SH-SY5Y (cell line): ENCODE data around the gene VDAC2.

Experiments used
- GATA2 ChIP-seq: IDR thresholded peaks from 2 replicates; pipeline ENCODE4 v1.6.1; 2011; ENCODE audit warnings: mild to moderate bottlenecking, low read depth, low read length
- GATA3 ChIP-seq: IDR thresholded peaks from 2 replicates; pipeline ENCODE4 v1.6.1; 2011; ENCODE audit warnings: low read depth, mild to moderate bottlenecking, low read length, moderate library complexity

GRCh38 chr10:75245354-75246250 is 35.0 kb downstream of the VDAC2 start:
- TF ChIP-seq GATA3 (no peak), GATA2 (no peak)
